Stimulated activated CD8-positive, alpha-beta memory T cell treated with anti-CD3 and anti-CD28 coated beads, Interleukin-7, amount 100 ng/mL, for 24 hours (primary cell): ENCODE results near the gene TNP2.
"Not testable (repeated sequence)": the region's sequence is repeated elsewhere in the genome, so short reads cannot be mapped to it uniquely, and the experiment has no call there.

Experiments used
- DNase-seq: peaks from one replicate; pipeline ENCODE4 v3.0.0-alpha.2; 2020; ENCODE audit warnings: low read depth

The TNP2 gene

DNA sequence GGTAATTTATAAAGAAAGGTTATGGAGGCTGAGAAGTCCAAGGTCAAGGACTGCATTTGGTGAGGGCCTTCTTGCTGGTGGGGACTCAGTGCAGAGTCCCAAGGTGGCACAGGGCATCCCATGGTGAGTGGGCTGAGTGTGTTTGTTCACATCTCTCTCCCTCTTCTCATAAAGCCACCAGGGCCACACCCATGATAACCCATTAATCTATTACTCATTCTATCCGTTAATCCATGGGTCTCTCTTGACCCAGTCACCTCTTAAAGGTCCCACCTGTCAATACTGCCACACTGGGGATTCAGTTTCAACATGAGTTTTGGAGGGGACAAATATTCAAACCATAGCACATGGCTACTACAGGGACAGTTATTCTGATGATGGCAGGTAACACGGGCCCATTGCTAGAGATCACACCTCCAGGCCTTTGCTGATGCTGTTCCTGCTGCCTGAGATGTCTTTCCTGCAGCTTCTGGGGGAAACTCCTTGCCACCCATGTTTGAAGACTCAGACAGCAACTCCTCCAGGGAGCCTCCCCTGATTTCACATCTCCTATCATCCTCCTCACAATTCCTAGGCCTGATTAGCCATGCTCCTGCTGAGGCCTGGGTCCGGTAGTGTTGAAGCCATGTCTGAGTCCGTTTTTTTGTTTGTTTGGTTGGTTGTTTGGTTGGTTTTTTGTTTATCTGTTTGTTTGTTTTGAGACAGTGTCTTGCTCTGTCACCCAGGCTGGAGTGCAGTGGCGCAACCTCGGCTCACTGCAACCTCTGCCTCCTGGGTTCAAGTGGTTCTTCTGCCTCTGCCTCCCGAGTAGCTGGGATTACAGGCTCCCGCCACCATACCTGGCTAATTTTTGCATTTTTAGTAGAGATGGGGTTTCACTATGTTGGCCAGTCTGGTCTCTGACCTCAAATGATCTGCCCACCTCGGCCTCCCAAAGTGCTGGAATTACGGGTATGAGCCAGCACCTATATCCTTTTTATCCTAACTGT lies 29.2 kb downstream of the TNP2 start:
- DNase-seq = no peak

DNA sequence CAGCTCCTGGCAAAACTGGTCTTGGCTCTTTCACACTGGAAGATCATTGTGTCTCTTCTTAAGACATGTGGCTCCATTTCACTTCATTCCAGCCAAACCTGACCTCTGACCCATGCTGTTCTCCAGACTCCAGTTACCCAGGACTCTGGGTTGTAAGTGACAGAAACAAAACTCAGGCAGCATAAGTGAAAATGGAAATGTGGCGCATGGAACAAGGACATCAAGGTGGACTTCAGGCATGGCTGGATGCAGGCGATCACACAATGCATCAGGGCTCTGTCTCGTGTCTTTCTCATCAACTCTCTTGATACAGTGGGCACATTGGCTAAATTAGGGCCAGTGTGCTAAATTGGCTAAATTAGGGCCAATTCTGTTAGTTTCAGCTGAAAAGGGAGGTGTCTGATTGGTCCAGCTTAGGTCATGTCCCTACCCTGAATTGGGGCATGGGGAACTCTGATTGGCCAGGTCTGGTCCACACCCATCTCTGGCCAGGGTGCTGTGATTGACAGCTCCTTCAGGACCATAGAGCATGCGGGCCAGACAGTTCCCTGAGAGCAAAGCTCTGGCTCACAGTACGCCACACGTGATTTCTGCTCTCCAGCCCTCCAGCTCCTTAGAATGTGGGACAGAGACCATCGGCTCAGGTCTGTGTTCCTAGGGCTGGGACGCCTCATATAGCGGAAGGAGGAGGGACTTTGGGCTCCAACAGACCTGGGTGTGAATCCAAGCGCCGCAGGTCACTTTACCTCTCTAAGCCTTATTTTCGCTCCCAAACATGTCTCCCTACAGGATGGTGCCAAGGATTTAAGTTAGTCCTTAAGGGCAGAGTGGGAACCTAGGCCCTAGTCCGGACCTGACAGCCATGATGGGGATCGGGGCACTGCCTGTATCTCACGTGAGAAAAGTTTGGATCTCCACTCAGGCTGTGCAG lies 30.6 kb downstream of the TNP2 start:
- no peak for DNase-seq

GRCh38 chr16:11236461-11237254 lies 32.5 kb downstream of the TNP2 start:
- DNase-seq = no peak

DNA sequence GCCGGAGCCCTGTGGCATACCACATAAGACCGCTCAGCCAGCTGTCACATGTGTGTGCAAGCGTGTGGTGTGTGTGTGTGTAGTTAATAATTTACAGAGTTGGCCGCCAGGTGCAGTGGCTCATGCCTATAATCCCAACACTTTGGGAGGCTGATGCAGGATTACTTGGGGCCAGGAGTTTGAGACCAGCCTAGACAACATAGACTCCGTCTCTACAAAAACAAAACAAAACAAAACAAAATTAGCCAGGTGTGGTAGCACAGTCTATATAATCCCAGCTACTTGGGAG lies 33.5 kb downstream of the TNP2 start:
- no peak for DNase-seq

GRCh38 chr16:11234884-11235702 lies 34.0 kb downstream of the TNP2 start:
- no peak for DNase-seq

DNA sequence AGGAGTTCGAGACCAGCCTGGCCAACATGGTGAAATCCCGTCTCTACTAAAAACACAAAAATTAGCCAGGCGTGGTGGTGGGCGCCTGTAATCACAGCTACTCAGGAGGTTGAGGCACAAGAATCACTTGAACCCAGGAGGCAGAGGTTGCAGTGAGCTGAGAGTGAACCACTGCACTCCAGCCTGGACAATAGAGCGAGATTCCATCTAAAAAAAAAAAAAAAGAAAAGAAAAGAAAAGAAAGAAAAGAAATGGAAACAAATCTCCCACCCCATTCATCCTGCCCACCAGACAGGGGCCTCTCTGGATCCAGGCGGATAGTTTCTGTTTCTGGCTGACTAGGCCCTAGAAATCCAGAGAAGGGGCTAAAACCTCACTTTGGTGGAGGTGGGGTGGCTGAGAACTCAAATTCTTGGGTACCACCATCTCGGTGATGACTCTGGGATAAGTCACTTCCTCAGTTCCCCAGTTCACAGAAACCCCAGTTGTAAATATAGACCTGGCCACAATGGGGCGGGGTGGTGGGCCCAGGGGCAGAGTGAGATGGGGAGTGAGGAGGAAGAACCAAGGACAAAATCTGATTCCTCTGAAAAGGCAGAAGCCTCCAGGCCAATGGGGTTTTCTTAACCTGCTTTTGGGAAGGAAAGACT lies 35.3 kb downstream of the TNP2 start:
- no peak for DNase-seq

DNA sequence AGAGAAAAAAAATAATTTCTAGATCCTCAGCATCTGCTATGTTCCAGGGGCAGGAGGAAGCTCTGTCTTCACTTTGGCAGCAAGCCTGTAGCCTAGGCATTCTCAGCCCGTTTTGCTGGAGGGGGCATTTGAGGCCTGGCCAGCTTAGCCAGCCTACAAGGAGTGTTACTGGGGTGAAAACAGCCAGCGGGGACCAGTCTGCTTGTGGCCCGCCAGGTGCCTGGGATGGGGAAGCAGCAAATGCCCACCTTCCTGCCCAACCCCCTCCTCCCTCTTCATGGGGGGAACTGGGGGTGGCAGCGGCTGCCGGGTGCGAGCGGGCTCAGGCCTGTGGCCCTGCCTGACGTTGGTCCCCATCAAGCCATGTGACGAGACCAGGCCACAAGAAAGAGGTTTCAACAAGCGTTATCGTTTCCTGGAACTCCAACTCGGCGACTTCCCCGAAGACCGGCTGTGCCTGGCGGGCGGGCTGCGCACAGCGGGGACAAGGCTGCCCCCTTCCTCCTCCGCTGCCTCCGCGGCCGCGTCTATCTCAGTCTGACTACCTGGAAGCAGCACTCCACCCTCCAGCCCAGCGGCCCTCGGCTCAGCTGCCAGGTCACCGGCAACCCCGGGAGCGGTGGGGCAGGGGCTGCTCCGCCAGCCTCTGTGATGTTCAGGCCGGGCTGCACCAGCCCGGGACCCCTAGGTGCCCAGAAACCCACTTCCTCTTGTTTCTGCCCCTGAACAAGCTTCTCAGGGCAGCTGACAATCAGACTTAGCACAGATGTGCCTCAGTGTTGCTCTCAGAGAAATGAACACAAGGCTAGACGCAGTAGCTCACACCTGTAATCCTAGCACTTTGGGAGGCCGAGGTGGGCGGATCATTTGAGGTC lies 36.0 kb downstream of the TNP2 start:
- DNase-seq = peak; percentile 80

- DNase-seq = no peak
These were observed 36.7 kb downstream of the TNP2 start for GRCh38 chr16:11232302-11232851.

DNA sequence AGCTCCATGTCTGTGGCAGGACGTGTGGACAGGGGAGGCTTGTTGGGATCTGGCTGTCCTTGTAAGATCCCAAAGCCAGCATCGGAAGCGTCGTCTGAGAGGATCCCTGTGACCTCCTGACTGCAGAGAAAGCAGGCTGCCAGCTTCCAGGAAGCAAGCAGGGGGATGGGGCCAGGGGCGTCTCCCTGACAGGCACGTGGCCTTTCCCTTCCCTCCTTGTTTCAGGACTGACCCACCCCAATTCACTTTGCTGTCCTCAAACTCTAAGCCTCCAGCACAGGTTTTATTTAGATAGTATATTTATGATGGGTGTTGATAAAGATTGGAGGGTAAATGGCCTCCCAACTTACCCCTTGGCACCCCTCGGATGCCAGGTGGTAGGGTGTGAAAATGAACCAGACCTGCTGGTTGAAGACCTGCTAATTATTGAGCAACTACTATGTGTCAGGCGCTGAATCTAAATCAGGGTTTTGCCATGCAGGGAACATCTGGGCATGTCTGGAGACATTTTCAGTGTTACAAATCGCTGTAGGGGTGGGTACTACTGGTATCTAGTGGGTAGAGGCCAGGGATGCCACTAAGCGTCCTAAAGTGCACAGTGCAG lies 37.7 kb downstream of the TNP2 start:
- DNase-seq = no peak

DNA sequence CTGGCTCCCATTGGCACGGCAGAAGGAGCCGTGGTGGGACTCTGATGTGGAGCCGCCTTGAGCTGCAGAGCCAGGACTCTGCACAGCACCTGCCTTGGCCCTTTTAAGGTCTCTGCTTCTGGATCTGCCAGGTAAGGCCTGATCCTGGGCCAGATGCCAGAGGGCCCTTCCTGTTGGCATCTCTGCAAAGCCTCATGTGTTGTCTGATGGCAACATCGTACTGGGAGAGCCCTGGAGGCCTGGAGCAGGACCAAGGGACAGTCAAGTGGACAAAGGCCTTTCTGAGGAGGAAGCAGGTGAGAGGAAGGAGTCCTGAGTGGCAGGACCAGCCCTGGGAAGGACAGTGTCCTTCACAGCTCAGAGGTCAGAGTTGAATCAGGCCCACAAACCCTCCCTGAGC lies 39.2 kb downstream of the TNP2 start:
- no peak for DNase-seq

GRCh38 chr16:11229432-11229831 lies 39.7 kb downstream of the TNP2 start:
- DNase-seq = no peak

DNA sequence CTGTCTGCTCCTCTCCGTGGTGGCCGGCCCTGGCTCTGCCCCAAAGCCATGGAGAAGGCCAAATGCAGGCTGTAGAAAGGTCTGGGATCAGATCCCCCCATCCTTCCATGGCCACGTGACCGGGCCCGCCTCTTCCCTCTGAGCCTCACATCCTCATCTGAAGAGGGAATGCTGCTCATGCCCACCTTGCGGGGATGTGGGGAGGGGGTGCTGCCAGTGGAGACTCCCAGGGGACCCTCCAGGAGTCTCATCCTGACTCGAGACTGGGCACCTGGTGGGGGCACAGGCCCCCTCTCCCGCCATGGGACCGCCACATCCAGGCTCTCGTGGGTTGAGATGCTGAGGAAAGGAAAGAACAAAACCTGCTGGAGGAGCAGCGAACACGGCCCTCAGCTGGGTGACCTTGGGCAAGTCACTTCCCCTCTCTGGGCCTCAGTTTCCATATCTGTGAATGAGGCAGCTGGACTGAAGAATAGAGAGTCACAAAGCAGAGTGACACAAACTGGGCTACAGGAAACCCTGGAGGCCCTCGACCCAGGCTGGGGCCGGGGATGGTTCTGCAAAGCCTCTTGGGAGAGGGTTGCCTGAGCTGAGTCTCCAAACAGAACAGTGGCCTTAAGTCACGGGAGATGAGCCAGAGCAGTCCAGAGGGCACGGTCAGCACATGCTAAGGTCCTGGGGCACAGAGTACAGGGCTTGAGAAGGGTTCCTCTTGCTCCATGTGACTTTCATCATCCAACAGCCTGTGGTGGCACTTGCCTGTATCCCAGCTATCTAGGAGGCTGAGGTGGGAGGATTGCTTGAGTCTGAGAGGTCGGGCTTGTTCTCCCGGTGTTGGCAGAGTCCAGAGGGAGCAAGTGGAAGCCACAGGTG lies 43.2 kb downstream of the TNP2 start:
- DNase-seq = no peak

DNA sequence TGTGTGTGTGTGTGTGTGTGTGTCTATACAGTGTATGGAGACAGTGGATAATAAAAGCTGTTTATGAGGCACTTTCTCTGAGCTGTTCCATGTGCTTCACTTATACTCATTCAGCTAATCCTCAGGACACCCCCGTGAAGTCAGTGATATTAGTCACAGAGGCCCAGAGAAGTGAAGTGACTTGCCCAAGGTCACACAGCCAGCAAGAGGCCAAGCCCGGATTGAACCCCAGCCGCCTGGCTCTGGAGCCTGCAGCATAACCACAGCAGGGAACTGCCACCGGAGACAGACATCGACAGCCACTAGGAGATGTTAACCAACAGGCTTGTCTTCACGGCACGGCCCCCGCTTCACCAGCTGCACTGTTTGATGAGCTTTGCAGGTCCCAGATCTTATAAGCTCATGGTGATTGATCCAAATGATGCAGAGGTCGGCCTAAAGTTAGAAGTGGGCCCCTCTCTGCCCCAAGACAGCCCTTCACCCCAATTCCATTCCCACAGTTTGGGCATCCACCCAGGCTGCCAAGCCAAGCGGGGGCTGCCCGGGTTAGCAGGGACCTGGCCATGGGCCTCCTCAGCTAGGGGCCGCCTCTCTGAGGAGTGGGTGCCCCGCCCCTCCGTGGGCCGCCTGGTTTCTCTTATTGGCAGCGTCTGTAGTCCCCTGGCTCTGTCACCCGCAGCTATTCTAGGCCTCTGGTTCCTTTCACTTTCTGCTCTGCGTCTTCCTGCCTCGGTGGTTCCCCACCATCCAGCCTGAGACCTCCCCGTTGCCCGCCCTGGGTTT lies 44.0 kb downstream of the TNP2 start:
- DNase-seq = peak; percentile 70

DNA sequence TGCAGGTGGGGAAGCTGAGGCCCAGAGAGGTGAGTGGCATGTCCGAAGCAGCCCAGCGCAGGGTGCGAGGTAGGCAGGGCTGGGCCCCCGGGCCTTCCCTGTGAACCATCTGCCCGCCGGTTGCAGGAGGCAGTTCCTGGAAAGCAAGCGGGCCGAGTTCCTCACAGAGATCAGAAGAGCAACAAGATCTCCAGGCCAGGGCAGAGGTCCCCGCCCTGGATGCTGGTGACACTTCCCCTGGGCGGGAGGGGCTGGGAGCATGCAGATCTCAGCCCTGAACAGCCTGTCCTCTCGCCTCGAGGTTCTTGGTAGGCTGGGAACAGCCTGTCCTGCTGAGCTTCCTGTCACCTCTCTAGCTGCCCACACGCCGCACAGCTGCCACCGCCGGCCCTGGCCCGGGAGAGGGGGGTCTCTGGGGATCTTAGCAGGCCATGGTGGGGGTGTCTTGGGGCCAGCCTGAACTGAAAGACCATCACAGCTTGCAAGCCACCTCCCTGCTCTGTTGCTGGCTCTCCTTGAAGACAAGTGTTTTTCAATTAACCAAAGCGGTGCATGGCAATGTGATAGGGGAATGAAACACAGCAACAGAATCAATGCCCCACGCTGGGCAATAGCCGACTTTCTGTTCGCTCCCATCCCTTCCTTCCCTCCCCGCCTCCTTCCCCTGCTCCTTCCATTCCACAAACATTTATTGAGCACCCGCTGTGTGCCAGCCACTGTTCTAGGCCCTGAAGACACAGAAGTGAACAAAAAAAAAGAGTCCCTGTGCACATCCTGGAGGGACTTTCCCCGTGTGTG lies 44.8 kb downstream of the TNP2 start:
- DNase-seq = peak; percentile 32

- DNase-seq = not testable (repeated sequence)
These were observed 48.6 kb downstream of the TNP2 start for GRCh38 chr16:11220507-11220906.

- DNase-seq = no peak
These were observed 49.9 kb downstream of the TNP2 start for GRCh38 chr16:11219178-11219577.
